Inferior parietal cortex (tissue), 1 donor: ENCODE data around the gene ZNF451.
"Not testable (repeated sequence)": the region's sequence is repeated elsewhere in the genome, so short reads cannot be mapped to it uniquely, and the experiment has no call there.

Source experiments
- DNase-seq: peaks from one replicate; pipeline ENCODE4 v3.0.0-alpha.2; 2016; ENCODE audit errors: extremely low spot score

ZNF451 gene

GRCh38 chr6:57089687-57090457 lies at the start of gene ZNF451:
ZNF451 (plus strand) TSS chr6:57090188; CDS start chr6:57090254, 66 bp downstream.
- DNase-seq = peak; percentile 98

GRCh38 chr6:57044061-57044460 lies 45.9 kb upstream of the ZNF451 start:
- DNase-seq = not testable (repeated sequence)

- no peak for DNase-seq
These were observed 45.4 kb upstream of the ZNF451 start for GRCh38 chr6:57044568-57044967.

- DNase-seq = peak; percentile 92
These were observed 43.4 kb upstream of the ZNF451 start, which contains the start of gene KIAA1586 for GRCh38 chr6:57046332-57047256. KIAA1586 (plus strand) TSS chr6:57046693; CDS start chr6:57046756, 63 bp downstream.

- not testable (repeated sequence) for DNase-seq
These were observed 42.8 kb upstream of the ZNF451 start for GRCh38 chr6:57047257-57047585.

GRCh38 chr6:57047859-57048258 lies 42.1 kb upstream of the ZNF451 start:
- DNase-seq = not testable (repeated sequence)

GRCh38 chr6:57048577-57048976 lies 41.4 kb upstream of the ZNF451 start:
- DNase-seq = no peak

- DNase-seq = no peak
These were observed 26.1 kb upstream of the ZNF451 start for GRCh38 chr6:57063847-57064246.

GRCh38 chr6:57064809-57065208 lies 25.2 kb upstream of the ZNF451 start:
- DNase-seq = no peak

- DNase-seq = no peak
These were observed 21.9 kb upstream of the ZNF451 start for GRCh38 chr6:57068061-57068460.

GRCh38 chr6:57069228-57069627 lies 20.8 kb upstream of the ZNF451 start:
- DNase-seq = no peak

GRCh38 chr6:57069920-57070331 lies 20.1 kb upstream of the ZNF451 start:
- no peak for DNase-seq

- DNase-seq = no peak
These were observed 17.9 kb upstream of the ZNF451 start for GRCh38 chr6:57072108-57072507.

- no peak for DNase-seq
These were observed 15.6 kb upstream of the ZNF451 start for GRCh38 chr6:57074383-57074782.

- no peak for DNase-seq
These were observed 14.9 kb upstream of the ZNF451 start for GRCh38 chr6:57075092-57075491.

GRCh38 chr6:57078531-57079207 lies 11.3 kb upstream of the ZNF451 start:
- DNase-seq = no peak

GRCh38 chr6:57085471-57085870 lies 4.5 kb upstream of the ZNF451 start:
- DNase-seq = no peak

- no peak for DNase-seq
These were observed 3.1 kb upstream of the ZNF451 start for GRCh38 chr6:57086843-57087242.

GRCh38 chr6:57087916-57088315 lies 2.1 kb upstream of the ZNF451 start:
- DNase-seq = no peak

- peak; percentile 9 for DNase-seq
These were observed 723 bp upstream of the ZNF451 start for GRCh38 chr6:57089265-57089664.

- DNase-seq = not testable (repeated sequence)
These were observed 575 bp downstream of the ZNF451 start for GRCh38 chr6:57090458-57091067.

- not testable (repeated sequence) for DNase-seq
These were observed 1.4 kb downstream of the ZNF451 start for GRCh38 chr6:57091375-57091774.
